ELR (cell line): Measurements from ENCODE around the gene CEACAM18.
A peak's percentile ranks its signal among the peaks of the same experiment; 100 is the strongest.
"Not testable (repeated sequence)": the region's sequence is repeated elsewhere in the genome, so short reads cannot be mapped to it uniquely, and the experiment has no call there.

Experiments used
- DNase-seq: peaks from one replicate; pipeline ENCODE4 v3.0.0-alpha.2; 2015; ENCODE audit warnings: low read depth

Gene CEACAM18

DNA sequence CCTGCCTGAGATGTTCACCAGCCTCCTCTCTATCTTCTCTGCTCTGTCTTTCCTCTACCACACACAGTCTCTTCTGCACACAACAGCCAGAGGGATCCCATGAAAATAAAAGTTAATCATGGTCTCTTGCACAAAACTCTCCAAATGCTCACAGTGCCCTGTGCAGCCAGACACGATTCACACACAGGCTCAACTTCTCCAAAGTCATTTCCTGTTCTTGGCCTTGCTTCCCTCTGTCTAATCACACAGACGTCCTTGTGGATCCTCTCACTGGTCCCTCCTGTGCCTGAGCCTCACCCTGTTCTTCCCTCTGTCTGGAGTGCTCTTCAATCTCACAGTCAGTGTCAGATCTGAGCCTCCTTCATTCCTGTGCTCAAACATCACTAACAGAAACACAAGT is 15.4 kb downstream of the CEACAM18 start:
- DNase-seq, result no peak

DNA sequence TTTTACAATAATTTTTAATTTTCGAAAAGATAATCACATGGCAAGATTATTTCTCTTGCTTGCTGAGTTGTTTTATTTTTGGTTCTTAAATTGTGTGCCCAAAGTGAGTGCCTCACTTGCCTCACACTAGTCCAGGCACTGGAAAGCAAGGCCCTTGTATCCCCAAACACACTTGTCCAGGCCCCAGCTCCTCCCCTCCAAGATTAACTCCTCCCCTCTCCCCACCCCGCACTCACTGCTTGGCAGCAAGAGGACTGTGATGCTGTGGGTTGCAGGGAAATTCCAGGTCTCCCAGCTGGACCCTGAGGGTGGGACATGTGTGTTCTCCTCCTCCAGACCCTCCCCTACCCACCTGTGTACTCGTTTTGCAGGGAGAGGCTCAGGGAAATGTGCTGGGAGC is 19.3 kb downstream of the CEACAM18 start:
- no peak for DNase-seq

DNA sequence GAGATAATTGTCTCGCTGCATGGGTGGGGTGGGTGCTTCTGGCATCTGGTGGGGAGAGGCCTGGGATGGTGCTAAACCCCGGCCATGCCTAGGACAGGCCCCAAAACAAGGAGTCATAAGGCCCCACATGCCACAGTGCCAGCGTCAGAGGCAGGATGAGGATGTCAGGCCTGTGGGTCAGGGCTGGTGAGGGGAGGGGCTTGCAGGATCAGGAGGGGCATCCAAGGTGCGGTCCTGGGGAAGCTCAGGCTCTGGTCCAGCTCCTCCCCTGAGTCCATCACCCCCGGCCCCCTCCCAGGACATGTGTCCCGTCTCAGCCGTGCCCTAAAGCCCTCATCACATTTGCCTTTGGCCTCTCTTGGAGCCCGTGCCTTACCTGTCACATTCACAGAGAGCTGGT is 22.6 kb downstream of the CEACAM18 start:
- DNase-seq, result not testable (repeated sequence)

DNA sequence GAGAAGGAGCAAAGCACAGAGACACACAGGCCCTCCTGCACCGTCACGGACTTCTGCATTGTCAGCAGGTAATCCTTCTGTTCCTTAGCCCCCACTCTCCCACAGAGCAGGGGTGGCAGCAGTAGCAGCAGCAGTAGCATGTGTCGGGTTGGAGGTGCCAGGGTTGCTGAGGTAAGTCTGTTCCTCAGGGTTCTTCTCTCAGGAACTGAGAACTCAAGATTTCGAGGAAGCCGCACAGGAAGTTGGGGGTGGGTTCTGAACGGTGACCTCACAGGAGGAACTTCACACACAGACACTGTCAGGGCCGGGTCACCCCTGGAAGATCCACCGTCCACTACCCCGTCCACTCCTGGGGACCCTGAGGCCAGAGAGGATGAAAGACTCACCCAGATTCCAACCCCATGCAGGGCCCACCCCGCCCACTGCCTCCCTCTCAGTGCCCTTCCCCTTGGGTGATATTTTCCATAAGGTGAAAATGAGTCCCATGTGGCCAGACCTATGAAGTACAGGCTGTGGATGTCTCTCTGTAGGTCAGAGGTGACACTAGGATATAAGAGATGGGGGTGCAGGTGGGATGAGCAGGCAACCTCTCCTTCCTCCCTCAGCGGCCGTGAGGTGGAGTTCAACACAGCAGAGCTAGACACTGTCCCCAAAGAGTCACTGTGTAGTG is 23.4 kb downstream of the CEACAM18 start, which contains the start of gene SIGLEC12:
Gene SIGLEC12, minus strand, starts transcription at position 207 of the 670 bp plus-strand sequence. Its CDS starts 67 bp downstream, at position 140.
- DNase-seq, result no peak

DNA sequence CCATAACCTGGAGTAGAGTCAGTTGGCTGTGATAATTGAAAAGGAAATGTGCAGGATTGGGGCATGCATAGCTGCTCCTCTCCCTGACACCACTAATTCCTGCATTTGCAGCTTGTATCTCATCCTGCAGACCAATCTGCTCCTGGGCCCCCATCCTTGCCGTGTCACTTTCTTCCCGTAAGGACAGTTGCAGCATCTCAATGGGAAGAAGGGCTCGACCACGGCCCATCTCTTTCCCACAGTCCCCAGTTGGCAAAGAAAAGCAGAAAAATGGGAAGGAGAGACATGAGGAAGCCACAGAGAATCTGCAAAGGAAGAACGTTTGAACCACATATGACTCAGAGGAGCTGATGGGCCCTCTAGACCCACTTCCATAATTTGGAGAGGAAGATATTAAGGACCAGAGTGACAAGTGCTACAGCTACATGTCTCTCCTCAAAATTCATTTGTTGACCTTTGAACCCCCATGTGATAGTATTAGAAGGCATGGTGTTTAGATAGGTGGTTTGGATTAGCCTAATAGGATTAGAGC is 25.0 kb downstream of the CEACAM18 start:
- DNase-seq, result no peak

DNA sequence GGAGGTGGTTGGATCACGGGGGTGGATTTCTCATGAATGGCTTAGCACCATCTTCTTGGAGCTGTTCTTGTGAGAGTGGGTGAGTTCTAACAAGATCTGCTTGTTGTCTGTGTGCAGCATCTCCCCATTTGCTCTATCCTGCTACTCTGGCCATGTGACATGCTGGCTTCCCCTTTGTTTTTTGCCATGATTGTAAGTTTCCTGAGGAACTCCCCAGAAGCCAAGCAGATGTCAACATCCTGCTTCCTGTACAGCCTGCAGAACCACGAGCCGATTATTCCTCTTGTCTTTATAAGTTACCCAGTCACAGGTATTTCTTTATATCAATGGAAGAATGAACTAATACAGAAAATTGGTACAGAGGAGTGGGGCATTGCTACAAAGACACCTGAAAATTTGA is 25.6 kb downstream of the CEACAM18 start:
- DNase-seq, result no peak

DNA sequence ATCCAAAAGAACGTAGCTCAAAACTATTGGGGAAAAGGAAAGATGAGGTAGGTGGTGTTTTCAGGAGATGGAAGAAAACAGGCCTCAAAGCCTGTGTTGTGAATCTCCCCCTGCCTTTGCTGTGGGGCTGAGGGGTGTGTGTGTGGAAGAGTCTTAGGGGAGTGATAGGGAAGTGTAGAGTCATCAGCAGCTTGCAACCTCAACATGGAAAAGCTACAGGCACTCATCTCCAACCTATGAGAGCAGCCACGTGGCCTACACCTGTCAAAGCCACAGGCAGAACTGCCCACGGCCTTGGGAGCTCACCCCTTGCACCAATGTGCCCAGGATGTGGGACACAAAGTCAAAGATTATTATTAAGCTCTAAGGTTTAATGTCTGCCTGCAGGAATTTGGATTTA is 27.6 kb downstream of the CEACAM18 start:
- DNase-seq, result no peak

DNA sequence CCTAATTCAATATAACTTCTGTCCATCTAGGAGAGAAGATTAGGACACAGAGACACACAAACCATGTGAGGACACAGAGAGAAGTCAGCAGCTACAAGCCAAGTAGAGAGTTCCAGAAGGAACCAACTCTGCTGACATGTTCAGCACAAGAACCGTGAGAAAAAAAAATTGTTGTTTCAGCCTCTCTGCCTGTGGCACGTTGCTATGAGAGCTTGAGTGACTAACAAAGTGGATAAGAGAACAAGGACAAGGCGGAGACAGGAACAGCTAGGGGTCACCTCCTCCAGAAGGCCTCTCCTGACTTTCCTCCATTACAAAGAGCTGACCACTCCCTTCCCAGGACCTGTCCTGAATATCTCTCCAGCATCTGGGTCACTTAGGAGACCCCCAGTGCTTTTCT is 28.9 kb downstream of the CEACAM18 start:
- DNase-seq, result no peak

DNA sequence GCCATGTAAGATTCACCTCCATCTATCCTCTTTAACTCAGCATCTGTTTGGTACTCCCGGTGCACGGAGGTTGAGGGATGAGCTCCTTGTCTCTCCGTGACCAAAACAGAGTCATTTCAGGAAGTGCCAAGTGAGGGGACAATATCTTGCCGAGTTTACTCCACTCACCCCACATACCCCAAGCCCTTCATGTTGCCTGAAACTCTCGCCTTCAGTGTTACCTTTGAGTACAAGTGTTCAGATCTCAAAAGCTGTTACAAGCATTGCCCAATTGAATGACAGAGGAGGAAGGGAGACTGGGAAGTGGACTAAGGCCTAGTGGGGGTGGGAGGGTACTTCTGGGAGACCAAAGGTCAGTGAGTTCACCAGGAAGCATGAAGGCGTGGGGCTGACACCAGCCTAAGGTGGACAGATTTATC is 29.3 kb downstream of the CEACAM18 start:
- no peak for DNase-seq

DNA sequence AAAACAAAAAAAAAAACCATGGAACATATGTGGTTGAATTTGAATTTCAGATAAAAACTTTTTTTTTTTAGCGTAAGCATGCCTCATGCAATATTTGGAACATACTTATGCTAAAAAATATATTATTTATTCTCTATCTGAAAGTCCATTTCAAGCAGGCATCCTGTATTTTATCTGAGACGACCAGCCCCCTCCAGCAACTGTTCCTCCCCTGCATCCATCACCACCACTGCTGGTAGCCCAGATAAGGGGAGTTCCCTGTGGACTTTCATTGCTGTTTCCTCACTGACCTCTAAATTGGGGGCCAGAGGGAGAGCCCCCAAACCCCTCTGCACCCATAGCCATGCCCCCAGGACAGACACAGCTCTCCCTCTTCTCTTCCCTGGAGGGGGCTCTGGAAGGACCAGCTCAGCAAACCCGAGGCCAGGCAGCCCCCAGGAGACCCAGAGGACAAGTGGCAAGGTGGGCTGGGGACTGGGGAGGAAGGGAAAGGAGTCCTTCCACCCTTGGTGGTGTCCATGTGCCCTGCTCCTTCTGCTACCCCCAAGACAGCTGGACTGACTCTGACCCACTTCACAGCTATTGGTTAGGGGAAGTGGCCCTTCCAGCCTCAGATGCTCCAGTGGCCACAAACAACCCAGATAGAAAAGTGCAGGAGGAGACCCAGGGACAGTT is 29.9 kb downstream of the CEACAM18 start:
- DNase-seq, result no peak

DNA sequence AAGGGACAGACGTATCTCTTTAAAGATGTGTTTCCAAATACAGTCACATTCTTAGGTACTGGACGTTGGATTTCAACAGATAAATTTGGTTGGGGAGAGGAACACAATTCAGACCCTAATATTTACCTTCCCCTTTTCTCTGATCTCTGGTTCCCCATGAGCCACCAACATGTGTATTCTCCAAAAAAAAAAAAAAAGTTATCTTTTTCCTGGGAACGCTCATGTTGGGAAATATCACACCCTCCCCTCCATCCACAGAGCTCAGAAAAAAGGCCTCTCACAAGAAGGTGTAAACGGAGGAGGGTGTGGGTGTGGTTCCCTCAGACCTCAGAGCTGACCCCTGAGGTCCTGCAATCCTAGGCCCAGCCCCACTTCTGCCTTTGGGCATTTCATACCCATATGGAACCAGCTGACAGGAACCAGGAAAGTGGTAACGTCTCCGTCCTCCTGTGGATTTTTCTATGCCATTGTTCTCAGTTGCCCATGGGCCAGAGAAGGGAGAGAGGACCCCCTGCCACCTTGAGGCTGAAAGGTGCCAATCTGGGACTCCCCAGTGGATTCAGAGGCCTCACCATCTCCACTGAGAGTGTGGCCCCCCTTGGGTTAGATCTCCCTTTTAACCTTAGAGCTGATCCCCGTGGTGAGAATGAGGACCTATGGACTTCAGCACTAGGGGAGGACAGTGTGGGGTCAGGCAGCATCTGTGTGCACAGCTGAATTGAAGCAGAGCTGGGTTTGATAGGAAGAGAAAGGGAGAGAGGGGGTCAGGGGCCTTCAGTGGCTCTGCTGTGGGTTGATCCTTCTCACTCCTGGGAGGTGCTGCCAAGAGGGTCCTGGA is 31.7 kb downstream of the CEACAM18 start:
- DNase-seq, result no peak

DNA sequence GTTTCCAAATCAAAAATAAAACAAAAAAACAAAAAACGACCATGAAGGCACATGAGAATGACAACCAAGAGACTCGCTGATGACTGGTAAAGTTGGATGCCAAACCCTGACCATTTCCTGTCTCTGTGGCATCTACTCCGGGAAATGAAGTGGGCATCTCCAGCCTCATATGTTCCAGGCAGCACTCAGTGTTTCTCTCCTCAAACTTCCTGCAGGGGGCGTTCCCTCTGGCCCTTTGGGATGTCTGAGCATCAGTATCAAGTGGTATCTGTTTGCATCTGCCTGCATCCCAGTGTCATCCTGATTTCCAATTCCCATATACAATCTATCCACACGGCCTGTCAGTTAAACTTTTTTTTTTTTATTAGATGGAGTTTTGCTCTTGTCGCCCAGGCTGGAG is 33.0 kb downstream of the CEACAM18 start:
- DNase-seq, result peak; percentile 33

DNA sequence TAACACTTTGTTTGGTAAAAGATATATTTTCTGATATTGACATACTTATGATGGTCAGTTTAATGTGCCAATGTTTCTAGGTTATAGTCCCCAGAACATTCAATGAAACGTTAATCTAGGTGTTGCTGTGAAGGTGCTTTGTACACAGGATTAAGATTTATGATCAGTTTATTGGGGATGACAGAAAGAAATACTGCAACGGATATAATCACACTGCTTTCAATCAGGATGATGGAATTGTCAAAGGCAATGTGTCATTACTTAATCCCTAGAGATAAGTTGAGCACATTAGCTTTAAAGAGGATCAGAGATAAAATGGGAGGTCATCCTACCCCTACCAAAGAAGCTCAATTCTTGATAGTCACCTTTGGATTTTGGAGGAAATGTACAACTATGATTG is 35.6 kb downstream of the CEACAM18 start:
- no peak for DNase-seq

DNA sequence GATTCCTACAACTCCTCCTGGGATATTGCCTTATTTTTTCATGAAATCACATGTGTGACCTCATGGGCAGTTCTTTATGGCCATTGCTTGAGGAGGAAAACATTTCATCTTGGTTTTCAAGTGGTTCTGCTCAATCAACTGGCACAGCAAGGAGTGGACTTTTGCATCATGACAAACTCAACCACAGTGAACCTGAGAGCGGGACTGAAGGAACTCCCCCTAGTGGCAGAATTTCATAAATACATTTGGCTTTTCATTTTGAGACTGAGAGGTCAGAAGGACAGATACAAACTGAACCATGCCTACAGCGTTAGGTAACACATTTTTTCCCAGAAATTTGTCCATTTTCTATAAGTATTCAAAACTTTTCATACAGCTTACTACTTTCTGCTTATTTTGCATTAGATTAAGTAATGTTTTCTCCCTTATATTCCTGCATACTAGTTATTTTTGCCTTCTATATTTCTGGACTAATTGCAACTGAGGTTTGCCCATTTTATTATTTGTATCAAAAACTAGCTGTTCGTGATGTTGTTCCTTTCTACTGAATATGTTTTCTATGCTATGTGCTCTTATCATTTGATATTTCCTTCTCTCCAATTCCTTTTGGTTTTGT is 36.6 kb downstream of the CEACAM18 start:
- peak; percentile 68 for DNase-seq

DNA sequence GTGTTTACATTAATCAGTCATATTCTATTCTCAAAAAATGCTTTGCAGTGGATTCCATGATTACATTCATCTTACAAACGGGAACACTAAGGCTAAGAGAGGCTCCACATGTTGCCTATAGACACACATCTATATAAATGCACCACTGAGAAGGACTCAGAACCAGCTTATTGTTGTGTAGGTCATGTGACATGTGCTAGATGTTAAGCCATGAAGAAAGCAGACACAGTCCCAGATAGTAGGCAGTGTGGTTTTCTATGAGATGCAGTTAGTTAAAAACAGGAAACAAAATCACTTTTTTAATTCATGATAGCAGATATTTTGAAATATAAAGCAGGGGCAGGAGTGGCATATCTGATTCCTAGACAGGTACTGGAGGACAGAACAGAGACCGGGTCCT is 42.4 kb downstream of the CEACAM18 start:
- DNase-seq, result no peak

DNA sequence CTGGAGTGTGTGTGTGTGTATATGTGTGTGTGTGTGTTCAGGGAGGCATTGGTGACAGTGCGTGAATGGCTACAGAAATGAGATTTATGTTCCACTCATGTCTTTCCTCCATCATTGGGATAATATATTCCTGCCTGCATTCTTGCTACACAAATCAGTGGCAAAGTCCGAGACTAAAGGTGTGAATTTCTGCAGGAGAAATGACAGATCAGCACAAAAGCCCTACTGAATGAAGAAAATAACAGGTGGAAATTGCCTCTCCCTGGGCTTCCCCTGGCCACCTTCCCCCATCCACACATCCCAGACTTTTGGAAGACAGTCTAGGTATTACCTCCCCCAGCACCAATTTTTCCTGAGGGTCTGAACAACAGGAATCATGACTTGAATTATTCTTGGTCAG is 43.0 kb downstream of the CEACAM18 start:
- DNase-seq, result no peak

DNA sequence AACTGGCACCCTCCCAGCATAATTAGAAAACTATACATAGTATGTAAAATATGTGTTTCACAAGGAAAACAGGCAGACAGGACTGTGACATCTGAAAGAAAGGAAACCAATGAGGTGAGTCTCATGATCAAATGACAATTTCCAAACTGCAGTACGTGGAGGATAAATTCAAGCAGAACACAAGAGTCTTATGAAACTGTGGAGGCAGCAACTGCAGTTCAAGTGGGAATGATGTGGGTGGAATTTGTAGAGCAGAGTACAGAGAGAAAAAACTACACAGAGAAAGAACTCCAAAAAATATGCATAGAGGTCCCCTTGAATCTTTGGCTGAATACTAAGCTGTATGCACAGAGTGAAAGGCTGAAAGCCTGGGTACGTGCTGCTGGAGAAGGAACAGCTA is 43.4 kb downstream of the CEACAM18 start:
- no peak for DNase-seq

DNA sequence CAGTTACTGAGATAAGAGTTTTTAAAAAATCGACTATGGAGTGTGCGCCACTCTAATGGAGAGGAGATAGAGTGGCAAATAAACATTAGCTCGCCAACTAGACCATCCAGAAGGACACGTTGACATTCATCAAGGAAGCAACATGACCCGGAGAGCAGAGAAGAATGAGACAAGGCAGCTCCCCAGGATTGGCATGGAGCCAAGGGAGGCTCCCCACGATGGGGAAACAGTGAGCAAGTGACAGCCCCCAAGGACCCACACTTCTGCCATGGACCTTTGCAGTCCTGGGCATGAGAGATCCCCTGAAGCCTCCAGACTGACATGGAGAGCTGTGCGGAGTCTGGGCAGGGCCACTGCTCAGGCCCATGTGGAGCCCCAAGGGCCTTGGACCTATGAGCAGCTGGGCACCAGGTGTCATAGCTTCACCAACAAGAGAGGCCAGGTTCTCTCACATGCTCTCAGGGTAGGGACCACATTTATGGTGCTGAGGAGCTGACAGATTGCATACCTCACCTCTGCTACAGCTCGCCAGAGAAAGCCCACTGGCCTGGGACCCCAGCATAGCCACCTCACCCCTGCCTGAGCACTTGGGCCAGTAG is 46.4 kb downstream of the CEACAM18 start:
- no peak for DNase-seq

DNA sequence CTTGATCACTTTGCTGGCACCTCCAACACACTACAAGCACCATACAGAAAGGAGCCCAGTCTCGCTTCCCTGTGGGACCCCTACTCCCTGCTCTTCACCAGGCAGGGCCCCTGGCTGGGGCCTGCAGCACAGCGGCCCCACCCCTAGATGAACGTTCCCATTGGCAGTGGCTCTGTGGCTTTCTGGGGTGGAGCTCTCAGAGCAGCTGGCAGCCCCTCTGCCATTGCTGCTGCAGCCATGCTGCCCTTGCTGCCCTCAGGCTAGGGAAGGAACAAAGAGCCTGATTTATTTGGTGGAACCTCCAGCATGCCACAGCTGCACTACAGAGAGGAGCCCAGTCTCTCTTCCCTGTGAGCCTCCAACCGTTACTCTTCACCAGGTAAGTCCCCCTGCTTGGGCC is 47.3 kb downstream of the CEACAM18 start:
- no peak for DNase-seq

DNA sequence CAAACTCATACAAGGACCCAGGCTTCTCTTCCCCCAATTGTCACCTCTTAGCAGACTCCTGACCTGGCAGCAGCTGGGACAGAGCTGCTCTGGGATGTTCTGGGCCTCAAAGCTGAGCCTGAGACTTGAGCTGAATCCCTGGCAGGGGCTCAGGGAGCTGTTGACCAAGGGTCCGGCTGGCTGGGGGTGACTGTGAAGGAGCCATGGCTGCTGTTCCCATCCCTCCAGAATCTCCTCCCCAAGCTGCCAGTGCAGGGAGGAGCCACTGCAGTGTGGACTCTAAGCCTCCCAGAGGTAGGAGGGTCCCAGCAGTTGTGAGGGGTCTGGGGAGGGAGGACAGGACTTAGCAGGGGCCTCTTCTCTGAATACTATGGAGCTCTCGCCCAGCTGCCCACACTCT is 51.0 kb downstream of the CEACAM18 start:
- no peak for DNase-seq

DNA sequence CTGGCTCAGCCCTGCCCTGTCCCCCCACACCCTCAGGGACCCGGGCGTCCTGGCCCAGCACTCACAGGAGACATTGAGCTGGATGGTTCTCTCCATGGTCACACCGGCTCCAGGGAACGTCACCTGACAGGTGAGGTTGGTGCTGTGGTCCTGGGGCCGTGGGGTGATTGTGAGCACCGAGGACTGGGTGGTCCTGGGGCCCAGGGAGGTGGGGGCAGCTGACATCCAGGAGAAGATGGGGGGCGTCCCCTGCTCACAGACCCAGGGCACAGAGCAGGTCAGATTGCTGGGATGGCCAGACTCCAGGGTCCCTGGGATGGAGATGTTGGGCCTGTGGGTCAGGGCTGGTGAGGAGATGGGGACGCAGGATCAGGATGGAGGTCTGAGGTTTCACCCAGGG is 52.3 kb downstream of the CEACAM18 start:
- DNase-seq, result no peak
